Measurements from ENCODE around the gene TRAK2. TPM values are rescaled to one million over a fixed set of nuclear protein-coding genes. Genes with fewer than 3 reads are reported as not detected.

Gene TRAK2
- total RNA-seq, 2 experiments from 2014 or later = 54.9 to 58.3 TPM

DNA sequence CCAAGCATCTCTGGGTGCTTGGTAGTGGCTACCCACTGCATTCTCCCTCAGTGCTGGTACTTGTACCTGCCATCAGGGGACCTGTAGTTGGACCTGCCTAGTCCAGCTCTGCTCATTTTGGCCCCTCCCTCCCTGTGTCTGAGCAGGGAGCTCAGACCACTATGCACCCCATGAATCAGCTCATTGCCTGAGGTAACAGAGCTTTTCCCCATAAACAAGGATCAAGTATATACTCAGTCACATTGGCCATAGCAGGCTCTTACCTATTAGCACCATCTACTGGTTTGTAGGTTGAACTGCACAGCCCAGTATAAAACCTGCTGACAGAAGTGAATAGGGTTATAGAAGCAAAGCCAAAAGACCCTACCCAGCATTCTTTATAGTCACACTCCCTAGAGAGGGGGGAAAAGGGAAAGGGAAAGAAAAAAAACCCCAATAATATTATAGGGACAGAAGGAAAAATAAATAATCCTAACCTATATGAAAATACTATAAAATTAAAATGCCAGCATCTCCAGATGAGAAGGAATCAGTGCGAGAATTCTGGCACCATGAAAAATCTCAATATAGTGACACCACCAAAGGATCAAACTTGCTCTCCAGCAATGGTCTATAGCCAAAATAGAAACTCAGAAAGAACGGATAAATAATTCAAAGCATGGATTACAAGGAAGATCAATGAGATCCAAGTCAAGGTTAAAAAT is 87.2 kb downstream of the TRAK2 start:
- Mint-ChIP-seq H3K9me3 (peaks cover 23% of the 10 kb centered on the region), H3K27me3 (no peaks in the 10 kb centered on the region), H3K4me3 (no peak overlapping the region), H3K27ac (peak overlapping the region; percentile 72), H3K4me1 (peaks cover 51% of the 10 kb centered on the region), H3K36me3 (ENCODE audit: low read depth) (peaks cover 85% of the 10 kb centered on the region)
- CTCF ChIA-PET = interaction anchor here (0.6 to 3.9 kb wide), 15 partner anchors 14 to 459 kb away, joined by 3 to 33 read pairs (median 3); no protein-coding TSS in a partner anchor
- DNase-seq = peak; percentile 55
- POLR2A ChIA-PET = interaction anchor here (0.6 kb wide), 1 partner anchor 67 kb away, joined by 3 read pairs; no protein-coding TSS in a partner anchor

DNA sequence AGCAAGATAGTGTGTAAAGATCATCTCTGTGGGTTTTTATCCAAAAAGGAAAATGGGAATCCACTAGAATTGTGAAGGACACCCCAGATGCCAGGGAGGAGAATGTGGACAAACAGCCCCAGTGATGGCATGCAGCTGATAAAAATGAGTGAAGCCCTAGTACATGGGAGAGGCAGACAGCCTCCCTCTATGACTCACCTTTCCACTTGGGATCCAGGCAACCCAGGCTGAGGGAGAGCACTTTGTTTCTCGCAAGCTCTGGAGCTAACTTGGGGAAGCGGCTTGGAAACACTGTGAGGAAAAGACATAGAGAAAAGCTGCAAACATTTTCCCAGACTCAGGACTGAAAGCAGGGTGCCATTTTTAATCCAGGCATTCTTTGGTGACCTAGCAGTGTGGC is 88.9 kb downstream of the TRAK2 start:
- ChIA-PET CTCF (interaction anchor here (1.4 to 3.9 kb wide), 3 partner anchors 9 to 129 kb away, joined by 3 to 33 read pairs (median 6); no protein-coding TSS in a partner anchor), POLR2A (no interaction called here)
- Mint-ChIP-seq H3K4me1 (peaks cover 56% of the 10 kb centered on the region), H3K27me3 (no peaks in the 10 kb centered on the region), H3K4me3 (no peak overlapping the region), H3K36me3 (ENCODE audit: low read depth) (peaks cover 75% of the 10 kb centered on the region), H3K9me3 (peaks cover 12% of the 10 kb centered on the region), H3K27ac (no peak overlapping the region)
- no peak for DNase-seq

DNA sequence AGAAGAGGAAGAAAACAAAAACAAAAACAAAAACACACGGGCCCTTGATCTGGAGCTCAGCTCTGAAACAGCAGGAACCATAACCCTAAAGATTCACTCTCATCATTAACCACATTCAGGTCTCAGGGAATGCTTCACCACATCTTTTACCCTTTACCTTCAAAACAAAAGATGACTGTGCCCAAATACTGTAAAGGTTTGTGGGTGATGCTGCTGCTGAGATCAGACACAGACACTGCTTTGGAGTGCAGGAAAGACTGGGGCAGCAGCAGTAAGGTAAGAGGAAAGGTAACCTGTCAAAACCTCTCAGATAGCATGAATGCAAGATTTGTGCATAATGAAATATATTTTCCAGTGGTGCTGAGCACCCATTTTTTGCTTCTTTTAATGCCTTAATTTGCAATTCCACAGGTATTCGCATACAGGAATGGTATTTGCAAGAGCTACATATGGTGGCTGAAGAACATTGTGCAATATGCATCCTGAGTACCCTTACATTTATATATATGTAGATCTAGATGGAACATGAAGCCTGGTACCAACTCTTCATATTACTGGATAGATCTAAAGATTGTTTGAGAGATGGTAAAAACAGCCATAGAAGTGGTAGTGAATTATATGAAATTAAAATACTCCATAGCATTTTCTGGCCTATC is 90.1 kb downstream of the TRAK2 start:
- Mint-ChIP-seq H3K27me3 (no peaks in the 10 kb centered on the region), H3K9me3 (peaks cover 3% of the 10 kb centered on the region), H3K36me3 (ENCODE audit: low read depth) (peaks cover 63% of the 10 kb centered on the region), H3K27ac (peak overlapping the region; percentile 12), H3K4me3 (no peak overlapping the region), H3K4me1 (peaks cover 52% of the 10 kb centered on the region)
- ChIA-PET CTCF (no interaction called here), POLR2A (no interaction called here)
- DNase-seq = no peak

DNA sequence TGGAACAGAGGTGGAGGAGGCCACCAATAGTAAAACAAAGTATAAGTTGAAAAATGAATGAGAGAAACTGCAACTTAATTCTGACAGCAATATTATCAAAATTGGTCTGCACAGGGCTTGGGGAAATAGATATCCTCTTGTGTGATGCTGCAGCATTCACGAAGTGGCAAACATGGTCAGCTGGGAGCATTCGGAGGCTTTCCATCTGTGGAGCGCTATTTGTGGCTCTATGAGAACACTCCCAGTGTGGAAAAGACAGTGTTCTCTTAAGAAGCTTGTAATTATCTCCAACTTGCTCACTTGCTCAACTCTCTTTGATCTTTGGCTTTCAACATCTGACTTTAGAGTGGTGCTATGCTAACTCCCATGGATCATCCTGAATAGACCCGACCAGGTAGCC is 91.0 kb downstream of the TRAK2 start:
- Mint-ChIP-seq H3K4me1 (peaks cover 49% of the 10 kb centered on the region), H3K27ac (no peak overlapping the region), H3K27me3 (no peaks in the 10 kb centered on the region), H3K9me3 (peaks cover 2% of the 10 kb centered on the region), H3K4me3 (no peak overlapping the region), H3K36me3 (ENCODE audit: low read depth) (peaks cover 56% of the 10 kb centered on the region)
- ChIA-PET CTCF (no interaction called here), POLR2A (no interaction called here)
- no peak for DNase-seq

DNA sequence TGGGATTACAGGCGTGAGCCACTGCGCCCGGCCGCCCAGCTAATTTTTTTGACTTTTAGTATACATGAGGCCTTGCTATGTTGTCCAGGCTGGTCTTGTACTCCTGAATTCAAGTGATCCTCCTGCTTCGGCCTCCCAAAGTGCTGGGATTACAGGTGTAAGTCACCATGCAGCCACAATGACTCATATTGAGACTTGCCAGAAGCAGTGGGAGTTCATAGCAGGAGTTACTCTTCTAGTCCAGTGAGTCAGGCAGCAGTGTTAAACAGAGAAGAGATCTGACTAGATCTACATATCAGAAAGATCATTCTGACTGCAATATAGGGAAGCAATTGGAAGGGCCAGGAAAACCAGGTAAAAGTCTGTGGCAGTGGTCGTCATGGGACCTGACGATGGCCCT is 92.6 kb downstream of the TRAK2 start:
- peaks cover 2% of the 10 kb centered on the region for H3K9me3 Mint-ChIP-seq
- ChIA-PET CTCF (no interaction called here), POLR2A (no interaction called here)
- no peak overlapping the region for H3K4me3 Mint-ChIP-seq
- DNase-seq = no peak
- H3K27me3 Mint-ChIP-seq = no peaks in the 10 kb centered on the region
- H3K27ac Mint-ChIP-seq = no peak overlapping the region
- peaks cover 48% of the 10 kb centered on the region for H3K36me3 Mint-ChIP-seq (ENCODE audit: low read depth)
- H3K4me1 Mint-ChIP-seq = peaks cover 43% of the 10 kb centered on the region

DNA sequence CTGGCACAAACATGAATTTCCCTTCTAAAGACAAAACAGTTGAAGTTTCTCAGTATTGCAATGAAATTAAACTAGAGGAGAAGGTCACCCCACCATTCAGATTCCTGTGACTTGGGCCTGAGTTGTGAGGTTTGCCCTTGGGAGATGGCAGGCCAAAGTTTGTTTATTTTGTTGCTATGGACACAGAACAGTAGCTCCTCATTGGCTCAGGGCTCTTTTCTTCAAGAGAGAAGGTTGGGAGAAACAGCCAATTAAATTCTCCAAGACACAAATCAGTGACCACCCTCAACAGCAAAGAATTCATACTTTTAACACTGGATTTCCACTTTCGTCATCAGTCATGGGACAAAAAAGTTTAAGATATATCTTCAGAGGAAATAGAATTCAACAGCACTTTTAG is 94.0 kb downstream of the TRAK2 start, which contains the start of gene FLACC1:
Gene FLACC1, minus strand, starts transcription at position 125 of the 400 bp plus-strand sequence. CDS start 5,941 bp downstream, outside the sequence.
- Mint-ChIP-seq H3K4me3 (no peak within 1 kb of the TSS), H3K36me3 (ENCODE audit: low read depth) (peaks cover 39% of the 10 kb centered on the region), H3K27ac (no peak within 1 kb of the TSS), H3K9me3 (peaks cover under 1% of the 10 kb centered on the region), H3K4me1 (peaks cover 33% of the 10 kb centered on the region), H3K27me3 (no peaks in the 10 kb centered on the region)
- ChIA-PET CTCF (interaction anchor here (1.0 to 2.5 kb wide), 5 partner anchors 9 to 394 kb away, joined by 3 to 6 read pairs (median 4); partner anchors contain the start of gene ORC2), POLR2A (interaction anchor here (1.2 kb wide), 1 partner anchor 41 kb away, joined by 3 read pairs; no protein-coding TSS in a partner anchor)
- no peak for DNase-seq

DNA sequence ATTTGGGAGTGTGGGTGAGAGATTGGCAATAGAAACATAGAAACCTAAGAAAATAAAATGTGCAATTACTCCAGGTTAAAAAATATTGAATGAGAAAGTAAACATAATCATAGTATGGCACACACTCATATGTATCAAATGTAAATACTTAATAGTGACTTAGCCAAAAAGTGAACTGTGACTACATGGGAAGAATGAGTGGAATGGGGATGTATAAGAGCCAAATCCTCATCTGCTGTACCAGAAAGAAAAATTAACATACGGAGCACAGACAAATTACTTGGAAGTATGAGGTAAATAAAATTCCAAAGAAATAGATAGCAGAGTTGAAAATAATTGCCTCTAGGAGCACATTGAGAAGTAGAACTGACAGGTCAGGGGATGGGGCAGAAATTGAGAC is 98.1 kb downstream of the TRAK2 start:
- Mint-ChIP-seq H3K9me3 (no peaks in the 10 kb centered on the region), H3K4me1 (no peaks in the 10 kb centered on the region), H3K27ac (no peak overlapping the region), H3K27me3 (no peaks in the 10 kb centered on the region), H3K36me3 (ENCODE audit: low read depth) (peaks cover 25% of the 10 kb centered on the region), H3K4me3 (no peak overlapping the region)
- DNase-seq = no peak
- CTCF ChIA-PET = no interaction called here
- POLR2A ChIA-PET = no interaction called here

DNA sequence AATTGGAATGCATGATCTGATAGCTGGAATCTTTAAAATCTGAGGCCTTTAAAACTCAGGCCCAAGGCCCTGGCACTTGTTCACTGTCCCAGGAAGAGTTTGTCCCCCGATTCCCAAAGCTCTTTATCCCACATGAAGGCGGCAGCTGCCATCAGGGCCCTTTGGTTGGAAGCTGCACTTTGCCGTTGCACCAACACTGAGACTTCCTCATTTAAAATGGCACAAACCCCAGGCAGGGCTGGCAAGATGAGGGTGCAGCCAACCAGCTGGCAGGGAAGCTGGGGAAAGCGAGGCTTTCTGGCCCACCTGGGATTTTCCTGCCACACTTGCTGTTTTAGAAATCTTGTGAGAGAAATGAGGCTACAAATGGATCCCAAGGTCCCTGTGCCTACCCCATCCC is 100.4 kb downstream of the TRAK2 start:
- CTCF ChIA-PET = interaction anchor here (1.7 to 1.9 kb wide), 3 partner anchors 17 to 51 kb away, joined by 4 to 6 read pairs (median 5); no protein-coding TSS in a partner anchor
- no peak overlapping the region for H3K27ac Mint-ChIP-seq
- POLR2A ChIA-PET = no interaction called here
- H3K27me3 Mint-ChIP-seq = no peaks in the 10 kb centered on the region
- no peaks in the 10 kb centered on the region for H3K9me3 Mint-ChIP-seq
- no peaks in the 10 kb centered on the region for H3K4me1 Mint-ChIP-seq
- no peak overlapping the region for H3K4me3 Mint-ChIP-seq
- DNase-seq = no peak
- H3K36me3 Mint-ChIP-seq (ENCODE audit: low read depth) = peaks cover 25% of the 10 kb centered on the region

DNA sequence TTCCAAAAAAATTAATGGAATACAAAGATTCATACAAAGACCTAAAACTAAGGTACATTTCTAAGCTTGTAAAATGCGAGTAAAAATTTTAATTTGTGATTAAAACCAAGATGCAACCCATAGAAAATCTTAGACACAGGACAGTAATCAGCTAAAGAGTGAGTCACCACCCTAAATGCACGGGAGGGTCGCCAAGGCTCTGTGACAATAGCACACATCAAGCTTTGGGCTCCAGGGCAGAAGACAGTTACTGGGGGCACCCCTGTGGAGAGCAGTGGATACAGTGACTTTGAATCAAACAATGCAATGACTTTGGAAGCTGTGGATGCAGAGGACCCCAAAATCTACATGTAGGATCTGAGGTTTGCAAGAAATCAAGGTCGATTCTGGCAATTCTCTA is 101.7 kb downstream of the TRAK2 start:
- H3K27me3 Mint-ChIP-seq = no peaks in the 10 kb centered on the region
- H3K4me1 Mint-ChIP-seq = peaks cover 1% of the 10 kb centered on the region
- ChIA-PET CTCF (interaction anchor here (1.2 kb wide), 1 partner anchor 14 kb away, joined by 3 read pairs; no protein-coding TSS in a partner anchor), POLR2A (no interaction called here)
- DNase-seq = no peak
- no peak overlapping the region for H3K27ac Mint-ChIP-seq
- no peak overlapping the region for H3K4me3 Mint-ChIP-seq
- no peaks in the 10 kb centered on the region for H3K9me3 Mint-ChIP-seq
- H3K36me3 Mint-ChIP-seq (ENCODE audit: low read depth) = peaks cover 27% of the 10 kb centered on the region

DNA sequence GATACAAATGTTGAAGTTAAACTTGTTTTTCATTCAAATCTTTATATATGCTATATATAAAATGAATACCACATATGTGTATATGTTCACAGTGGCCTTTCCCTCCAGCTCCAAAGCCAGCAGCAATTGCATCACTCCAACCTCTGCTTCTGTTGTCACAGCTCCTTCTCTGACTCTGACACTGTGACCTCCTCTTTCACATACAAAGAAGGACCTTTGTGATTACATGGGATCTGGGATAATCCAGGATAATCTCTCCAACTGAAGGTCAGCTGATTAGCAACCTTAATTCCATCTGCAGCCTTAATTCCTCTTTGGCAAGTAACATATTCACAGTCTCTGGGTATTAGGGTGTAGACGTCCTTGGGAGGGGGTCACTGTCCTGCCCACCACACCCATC is 102.5 kb downstream of the TRAK2 start:
- no peaks in the 10 kb centered on the region for H3K27me3 Mint-ChIP-seq
- peaks cover 29% of the 10 kb centered on the region for H3K36me3 Mint-ChIP-seq (ENCODE audit: low read depth)
- no peak overlapping the region for H3K4me3 Mint-ChIP-seq
- H3K4me1 Mint-ChIP-seq = peaks cover 4% of the 10 kb centered on the region
- CTCF ChIA-PET = interaction anchor here (2.0 kb wide), 1 partner anchor 8 kb away, joined by 6 read pairs; the partner anchor contains the start of gene FLACC1
- POLR2A ChIA-PET = no interaction called here
- no peak overlapping the region for H3K27ac Mint-ChIP-seq
- H3K9me3 Mint-ChIP-seq = no peaks in the 10 kb centered on the region
- DNase-seq = no peak

DNA sequence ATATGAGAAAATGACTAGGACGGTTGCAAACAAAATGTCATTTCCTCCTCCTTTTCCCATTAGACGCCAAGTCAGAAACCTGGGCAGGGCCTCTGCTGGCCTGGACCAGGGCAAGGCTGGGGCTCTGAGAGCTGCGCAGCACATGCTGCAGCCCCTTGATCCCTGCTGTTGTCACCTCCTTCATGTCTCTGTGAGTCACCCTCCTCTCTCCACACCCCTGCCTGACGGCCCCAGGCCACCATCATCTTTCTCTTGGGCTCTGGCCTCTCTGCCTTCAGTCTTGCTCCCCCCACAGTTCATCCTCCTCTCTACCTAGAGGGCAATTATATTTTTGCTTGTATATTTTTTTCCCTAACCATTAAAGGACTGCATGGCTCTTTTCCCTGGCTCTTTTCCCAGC is 104.1 kb downstream of the TRAK2 start:
- POLR2A ChIA-PET = no interaction called here
- peaks cover 4% of the 10 kb centered on the region for H3K4me1 Mint-ChIP-seq
- H3K27me3 Mint-ChIP-seq = no peaks in the 10 kb centered on the region
- peaks cover 41% of the 10 kb centered on the region for H3K36me3 Mint-ChIP-seq (ENCODE audit: low read depth)
- H3K4me3 Mint-ChIP-seq = no peak overlapping the region
- no peak for DNase-seq
- no peaks in the 10 kb centered on the region for H3K9me3 Mint-ChIP-seq
- no peak overlapping the region for H3K27ac Mint-ChIP-seq
- CTCF ChIA-PET = interaction anchor here (2.0 kb wide), 1 partner anchor 10 kb away, joined by 6 read pairs; the partner anchor contains the start of gene FLACC1

DNA sequence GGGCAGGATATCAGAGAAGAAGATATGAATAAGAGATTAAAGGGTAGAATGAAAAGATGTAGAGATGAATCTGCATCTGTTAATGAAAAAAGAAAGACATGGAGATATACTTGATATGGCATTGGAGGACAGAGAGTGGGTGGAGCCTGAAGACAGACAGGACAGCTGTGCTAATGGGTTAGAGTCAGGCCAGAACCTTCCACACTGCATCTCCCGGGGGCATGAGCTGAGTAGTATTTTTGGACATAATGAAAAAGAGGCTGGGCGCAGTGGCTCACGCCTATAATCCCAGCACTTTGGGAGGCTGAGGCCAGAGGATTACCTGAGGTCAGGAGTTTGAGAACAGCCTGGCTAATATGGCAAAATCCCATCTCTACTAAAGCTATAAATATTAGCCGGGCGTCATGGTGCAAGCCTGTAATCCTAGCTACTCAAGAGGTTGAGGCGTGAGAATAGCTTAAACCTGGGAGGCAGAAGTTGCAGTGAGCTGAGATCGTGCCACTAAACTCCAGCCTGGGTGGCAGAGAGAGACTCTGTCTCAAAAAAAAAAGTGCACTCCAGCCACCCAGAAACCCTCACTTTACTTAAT is 105.5 kb downstream of the TRAK2 start:
- Mint-ChIP-seq H3K9me3 (peaks cover 2% of the 10 kb centered on the region), H3K4me3 (no peak overlapping the region), H3K27ac (no peak overlapping the region), H3K27me3 (no peaks in the 10 kb centered on the region), H3K36me3 (ENCODE audit: low read depth) (peaks cover 48% of the 10 kb centered on the region), H3K4me1 (peaks cover 7% of the 10 kb centered on the region)
- CTCF ChIA-PET = interaction anchor here (0.7 to 1.6 kb wide), 3 partner anchors 11 to 35 kb away, joined by 3 to 4 read pairs (median 3); partner anchors contain the start of gene FLACC1
- POLR2A ChIA-PET = no interaction called here
- DNase-seq = no peak
